H1 (cell line): Measurements from ENCODE around the gene FAM177A1. TPM values are rescaled to one million over a fixed set of nuclear protein-coding genes. Genes with fewer than 3 reads are reported as not detected.

Experiments used
- FOSL1 ChIP-seq: IDR thresholded peaks from 2 replicates; pipeline ENCODE4 v1.6.1; 2011; ENCODE audit warnings: mild to moderate bottlenecking, low read depth, low read length, moderate library complexity; ENCODE audit not compliant: insufficient read depth
- polyA plus RNA-seq, 7 experiments: library from polyadenylated mRNA; depleted of rRNA in 3 of 7; stranded (reverse) in 5 of 7; unstranded in 2 of 7; fragments of >200 nt in 5 of 7; fragments of 200-250 nt in 2 of 7; gene quantifications; 1 replicate in 5 of 7; 2 replicates in 1 of 7; 4 replicates in 1 of 7; pipeline versions ENCODE4 v1.2.1 to v1.2.3, GENCODE V29; 2011 to 2013; ENCODE audit warnings: missing spikeins in 2 of 7, mixed read lengths in 2 of 7
- total RNA-seq: library from RNA; stranded (reverse); fragmentation: NEBNext Ultra II Directional; extraction: Animal tissue kit (Norgen Biotek cat#: 25700); gene quantifications from 2 replicates; pipeline ENCODE4 v1.2.1, GENCODE V29; 2021

Gene FAM177A1
- total and polyA plus RNA-seq, 2 of the 8 experiments (the other 6 are each of a cell fraction or from before 2014, with no cell fraction given), result 11.3 to 34.0 TPM

DNA sequence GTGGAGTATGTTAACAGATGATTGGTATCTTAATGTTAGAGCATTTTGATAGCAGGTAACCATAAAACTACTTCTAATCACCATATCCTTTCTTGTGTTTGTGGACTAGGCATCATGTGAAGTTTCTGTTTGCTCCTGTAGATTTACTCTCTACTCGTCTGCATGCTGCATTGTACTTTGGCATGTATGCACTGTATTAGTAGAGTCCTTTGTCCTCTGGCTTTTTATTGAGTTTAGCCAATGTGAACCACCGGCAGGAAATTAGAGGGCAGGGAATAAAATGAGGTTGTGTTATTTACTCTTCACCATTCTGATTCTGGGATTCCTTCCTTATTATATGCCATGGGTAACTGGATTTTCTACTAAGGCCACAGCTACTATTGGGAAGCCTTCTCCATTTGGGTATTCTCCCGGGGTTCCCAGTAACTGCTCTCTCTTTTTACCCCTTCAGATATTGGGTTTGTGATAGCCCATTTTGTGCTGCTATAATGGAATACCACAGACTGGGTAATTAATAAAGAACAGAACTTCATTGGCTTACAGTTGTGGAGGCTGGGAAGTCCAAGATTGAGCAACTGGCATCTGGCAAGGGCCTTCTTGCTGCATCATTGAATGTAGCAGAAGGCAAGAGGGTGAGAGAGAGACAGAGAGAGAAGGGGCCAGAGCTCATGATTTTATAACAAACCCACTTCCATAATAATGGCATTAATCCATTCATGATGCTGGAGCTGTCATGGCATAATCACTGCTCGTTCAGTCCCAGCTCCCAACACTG lies 22.4 kb downstream of the FAM177A1 start (continued):
- TF ChIP-seq FOSL1, result no peak
